HepG2 (cell line): ENCODE data around the gene PARS2. TPM values are rescaled to one million over a fixed set of nuclear protein-coding genes. Genes with fewer than 3 reads are reported as not detected.

ENCODE experiments used
- ATAC-seq: fragments of 200-7000 bp; cut with Tn5 transposase; 3 replicates; pipeline ENCODE4 v1.9.1; 2020; ENCODE audit warnings: mild to moderate bottlenecking, moderate library complexity
- BruUV-seq: library from RNA; stranded (reverse); fragments of 400-500 nt; replicated peaks from 2 replicates; lab custom pipeline; 2021; lab: Mats Ljungman, UMichigan
- CTCF ChIA-PET: fragments of 300-600 bp; formaldehyde crosslinking; extraction: SDS; loops from one replicate; lab custom pipeline; 2021; ENCODE audit warnings: low total read pairs, inconsistent platforms, low intra/inter-chr PET ratio; lab: Yijun Ruan, JAX
- POLR2A ChIA-PET: fragments of 350-600 bp; sonication (Branson Sonifier 250); formaldehyde crosslinking; loops from one replicate; lab custom pipeline; 2020; ENCODE audit warnings: antibody characterized with exemption, inconsistent platforms; lab: Yijun Ruan, JAX
- DNase-seq: peaks from one replicate; pipeline ENCODE4 v3.0.0-alpha.2; 2015; ENCODE audit warnings: low spot score
- FAIRE-seq: peaks from 3 replicates; lab custom pipeline; 2011; peaks lifted over from hg19 to GRCh38; lab: Jason Lieb, UNC
- H2AFZ ChIP-seq: one replicate; pipeline ENCODE4 v1.6.1; 2011; ENCODE audit warnings: low read length, inconsistent platforms
- H3K27ac ChIP-seq: fragments of 300-600 bp; 3 replicates; pipeline ENCODE4 v1.8.0; 2011; ENCODE audit warnings: mixed run types, mild to moderate bottlenecking, mixed read lengths, low read length, inconsistent platforms; ENCODE audit not compliant: insufficient read depth; ENCODE audit errors: extremely low read length
- H3K27me3 ChIP-seq, 2 experiments: fragments of 200-600 bp in 1 of 2; 2 replicates in 1 of 2; 3 replicates in 1 of 2; pipeline versions ENCODE4 v1.6.0 to v1.8.0; 2011; ENCODE audit warnings: low read length in 2 of 2, mild to moderate bottlenecking in 2 of 2, moderate library complexity in 2 of 2, inconsistent platforms in 1 of 2; ENCODE audit not compliant: insufficient read depth in 2 of 2, control insufficient read depth in 1 of 2
- H3K36me3 ChIP-seq, 2 experiments: fragments of 200-600 bp in 1 of 2; replicated peaks in 1 of 2; 2 replicates in 1 of 2; 3 replicates in 1 of 2; pipeline versions ENCODE4 v1.5.1 to v1.8.0; 2011; ENCODE audit warnings: low read length in 2 of 2, inconsistent platforms in 1 of 2; ENCODE audit not compliant: insufficient read depth in 2 of 2, control insufficient read depth in 1 of 2
- H3K4me1 ChIP-seq: 2 replicates; pipeline ENCODE4 v1.5.1; 2012; ENCODE audit warnings: low read length, inconsistent platforms; ENCODE audit not compliant: insufficient read depth
- H3K4me2 ChIP-seq: 2 replicates; pipeline ENCODE4 v1.6.0; 2011; ENCODE audit warnings: low read depth, low read length, inconsistent platforms
- H3K4me3 ChIP-seq, 3 experiments: fragments of 200-600 bp in 1 of 3; sonication (generic), shearing (Covaris generic) in 1 of 3; replicated peaks in 1 of 3; 2 replicates each; pipeline ENCODE4 v1.5.1; 2011 to 2016; ENCODE audit warnings: low read length in 3 of 3, inconsistent platforms in 2 of 3, low read depth in 2 of 3, mild to moderate bottlenecking in 2 of 3, control low read depth in 1 of 3, mixed read lengths in 1 of 3; ENCODE audit not compliant: insufficient read depth in 1 of 3
- H3K79me2 ChIP-seq: one replicate; pipeline ENCODE4 v1.6.1; 2011; ENCODE audit warnings: low read length, inconsistent platforms; ENCODE audit not compliant: insufficient read depth
- H3K9ac ChIP-seq: 2 replicates; pipeline ENCODE4 v1.6.0; 2011; ENCODE audit warnings: mild to moderate bottlenecking, low read depth, low read length, inconsistent platforms; ENCODE audit not compliant: insufficient read depth
- H3K9me3 ChIP-seq: 2 replicates; pipeline ENCODE4 v1.5.1; 2012; ENCODE audit warnings: mild to moderate bottlenecking, low read length
- H4K20me1 ChIP-seq: 2 replicates; pipeline ENCODE4 v1.6.0; 2011; ENCODE audit warnings: inconsistent platforms, mild to moderate bottlenecking, low read length, moderate library complexity; ENCODE audit not compliant: insufficient read depth
- FOXK2 ChIP-seq: fragments of 450-650 bp; IDR thresholded peaks from 2 replicates; pipeline ENCODE4 v1.6.1; 2016
- MIXL1 ChIP-seq: IDR thresholded peaks from 2 replicates; pipeline ENCODE4 v1.6.1; 2016
- NONO ChIP-seq, 2 experiments: fragments of 450-650 bp in 1 of 2; sonication (generic) in 1 of 2; formaldehyde crosslinking in 1 of 2; IDR thresholded peaks in 1 of 2; conservative IDR thresholded peaks in 1 of 2; 2 replicates each; pipeline versions ENCODE4 v1.6.1 to v1.8.0; 2017 to 2022; ENCODE audit warnings: mild to moderate bottlenecking in 1 of 2, missing genetic modification reagents in 1 of 2, moderate library complexity in 1 of 2
- SP1 ChIP-seq, 2 experiments: fragments of 450-650 bp in 1 of 2; sonication (generic) in 1 of 2; formaldehyde crosslinking in 1 of 2; IDR thresholded peaks; 2 replicates each; pipeline versions ENCODE4 v1.4.0 to v1.6.1; 2016 to 2020; ENCODE audit warnings: missing genetic modification reagents in 1 of 2
- SSRP1 ChIP-seq: IDR thresholded peaks from 2 replicates; pipeline ENCODE4 v1.6.1; 2016; ENCODE audit warnings: control low read depth
- TGIF2 ChIP-seq: IDR thresholded peaks from 2 replicates; pipeline ENCODE4 v1.6.1; 2016; ENCODE audit warnings: control low read depth, missing compliant biosample characterization
- XBP1 ChIP-seq: sonication (generic); formaldehyde crosslinking; IDR thresholded peaks from 2 replicates; pipeline ENCODE4 v1.5.0; 2020; ENCODE audit warnings: missing genetic modification reagents
- ZNF224 ChIP-seq: sonication (generic); formaldehyde crosslinking; IDR thresholded peaks from 2 replicates; pipeline ENCODE4 v1.5.0; 2020; ENCODE audit warnings: mild to moderate bottlenecking, missing genetic modification reagents
- ZNF616 ChIP-seq: sonication (generic); formaldehyde crosslinking; IDR thresholded peaks from 2 replicates; pipeline ENCODE4 v1.5.0; 2020; ENCODE audit warnings: low read depth, mild to moderate bottlenecking, missing genetic modification reagents
- ZNF883 ChIP-seq: sonication (generic); formaldehyde crosslinking; IDR thresholded peaks from 2 replicates; pipeline ENCODE4 v1.5.1; 2020; ENCODE audit warnings: mild to moderate bottlenecking, missing genetic modification reagents; ENCODE audit errors: not compliant biosample characterization
- ZZZ3 ChIP-seq: sonication (generic); formaldehyde crosslinking; IDR thresholded peaks from 2 replicates; pipeline ENCODE4 v1.4.0; 2020; ENCODE audit warnings: missing genetic modification reagents, mild to moderate bottlenecking, borderline replicate concordance
- WGBS: methylation state at CpG from one replicate; pipeline ENCODE4 v1.1.6; 2017; ENCODE audit warnings: low lambda C conversion rate; 5-methylcytosine and 5-hydroxymethylcytosine counted together
- in situ Hi-C: cut with HindIII; loops from 2 replicates; pipeline ENCODE4 v1.10.0; 2017; ENCODE audit warnings: low pct_unique_long_range_greater_than_20kb; ENCODE audit not compliant: extremely low pct_ligation_motif_present
- intact Hi-C: fragments of 100-400 bp; cut with micrococcal nuclease; formaldehyde crosslinking; loops from one replicate; pipeline ENCODE4 v1.10.0; 2022; ENCODE audit not compliant: unreplicated experiment
- polyA plus RNA-seq, 8 experiments: library from polyadenylated mRNA; depleted of rRNA in 3 of 8; stranded (reverse) in 7 of 8; unstranded in 1 of 8; fragments of >200 nt; fragmentation: Illumina TruSeq in 4 of 8; extraction: Trizol in 4 of 8; gene quantifications; 2 replicates each; pipeline versions ENCODE4 v1.2.1 to v1.2.3, GENCODE V29; 2011 to 2016; ENCODE audit warnings: low read depth in 4 of 8, missing spikeins in 1 of 8, mixed read lengths in 1 of 8; ENCODE audit not compliant: insufficient read depth in 1 of 8
- total RNA-seq, 5 experiments: library from RNA; depleted of rRNA; stranded (reverse); fragments of >200 nt; fragmentation: Illumina TruSeq; extraction: Trizol; gene quantifications; 2 replicates each; pipeline ENCODE4 v1.2.3, GENCODE V29; 2016; ENCODE audit warnings: low read depth in 1 of 5
- TF ChIP-seq, protein P1 (sequence below): sonication (generic); formaldehyde crosslinking; IDR thresholded peaks from 2 replicates; pipeline ENCODE4 v1.4.0; 2020; ENCODE audit warnings: missing genetic modification reagents
- TF ChIP-seq, protein P2 (sequence below): sonication (generic); formaldehyde crosslinking; IDR thresholded peaks from 2 replicates; pipeline ENCODE4 v1.4.0; 2020; ENCODE audit warnings: mild to moderate bottlenecking, missing genetic modification reagents, borderline replicate concordance

PARS2 gene
- total and polyA plus RNA-seq, 2 of the 13 experiments (the other 11 are each of a cell fraction or from before 2014, with no cell fraction given) = 2.4 to 4.6 TPM

DNA sequence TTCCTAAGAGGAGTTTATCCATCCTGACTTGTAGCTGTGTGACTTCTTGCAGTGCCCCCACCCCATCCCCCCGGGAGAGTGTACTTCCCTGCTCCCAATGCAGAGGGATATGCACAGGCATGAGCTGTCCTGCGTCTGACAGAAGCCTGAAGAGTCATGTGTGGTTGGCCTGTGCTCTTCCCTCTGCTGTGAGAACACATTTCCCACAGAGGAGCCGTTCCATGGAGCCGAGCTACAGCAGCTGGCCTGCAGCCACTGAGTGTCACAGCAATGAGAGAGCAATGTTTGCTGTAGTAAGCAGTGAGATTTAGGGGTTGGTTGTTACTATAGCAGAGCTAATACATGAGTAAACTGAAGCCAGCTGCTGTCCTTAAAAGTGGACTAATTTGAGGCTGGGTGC, 22.0 kb downstream of the PARS2 start:
- Histone ChIP-seq H3K79me2 (no peaks in the 10 kb centered on the region), H3K36me3 (peaks cover 30 to 50% of the 10 kb centered on the region in 2 experiments)
- no peak for TF ChIP-seq TGIF2 (CRISPR knock-in tag)
- TF ChIP-seq ZNF883 = no peak
- TF ChIP-seq, protein P1, sequence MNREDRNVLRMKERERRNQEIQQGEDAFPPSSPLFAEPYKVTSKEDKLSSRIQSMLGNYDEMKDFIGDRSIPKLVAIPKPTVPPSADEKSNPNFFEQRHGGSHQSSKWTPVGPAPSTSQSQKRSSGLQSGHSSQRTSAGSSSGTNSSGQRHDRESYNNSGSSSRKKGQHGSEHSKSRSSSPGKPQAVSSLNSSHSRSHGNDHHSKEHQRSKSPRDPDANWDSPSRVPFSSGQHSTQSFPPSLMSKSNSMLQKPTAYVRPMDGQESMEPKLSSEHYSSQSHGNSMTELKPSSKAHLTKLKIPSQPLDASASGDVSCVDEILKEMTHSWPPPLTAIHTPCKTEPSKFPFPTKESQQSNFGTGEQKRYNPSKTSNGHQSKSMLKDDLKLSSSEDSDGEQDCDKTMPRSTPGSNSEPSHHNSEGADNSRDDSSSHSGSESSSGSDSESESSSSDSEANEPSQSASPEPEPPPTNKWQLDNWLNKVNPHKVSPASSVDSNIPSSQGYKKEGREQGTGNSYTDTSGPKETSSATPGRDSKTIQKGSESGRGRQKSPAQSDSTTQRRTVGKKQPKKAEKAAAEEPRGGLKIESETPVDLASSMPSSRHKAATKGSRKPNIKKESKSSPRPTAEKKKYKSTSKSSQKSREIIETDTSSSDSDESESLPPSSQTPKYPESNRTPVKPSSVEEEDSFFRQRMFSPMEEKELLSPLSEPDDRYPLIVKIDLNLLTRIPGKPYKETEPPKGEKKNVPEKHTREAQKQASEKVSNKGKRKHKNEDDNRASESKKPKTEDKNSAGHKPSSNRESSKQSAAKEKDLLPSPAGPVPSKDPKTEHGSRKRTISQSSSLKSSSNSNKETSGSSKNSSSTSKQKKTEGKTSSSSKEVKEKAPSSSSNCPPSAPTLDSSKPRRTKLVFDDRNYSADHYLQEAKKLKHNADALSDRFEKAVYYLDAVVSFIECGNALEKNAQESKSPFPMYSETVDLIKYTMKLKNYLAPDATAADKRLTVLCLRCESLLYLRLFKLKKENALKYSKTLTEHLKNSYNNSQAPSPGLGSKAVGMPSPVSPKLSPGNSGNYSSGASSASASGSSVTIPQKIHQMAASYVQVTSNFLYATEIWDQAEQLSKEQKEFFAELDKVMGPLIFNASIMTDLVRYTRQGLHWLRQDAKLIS = no peak
- no peak for TF ChIP-seq ZNF616 (CRISPR knock-in tag)
- TF ChIP-seq, protein P2, sequence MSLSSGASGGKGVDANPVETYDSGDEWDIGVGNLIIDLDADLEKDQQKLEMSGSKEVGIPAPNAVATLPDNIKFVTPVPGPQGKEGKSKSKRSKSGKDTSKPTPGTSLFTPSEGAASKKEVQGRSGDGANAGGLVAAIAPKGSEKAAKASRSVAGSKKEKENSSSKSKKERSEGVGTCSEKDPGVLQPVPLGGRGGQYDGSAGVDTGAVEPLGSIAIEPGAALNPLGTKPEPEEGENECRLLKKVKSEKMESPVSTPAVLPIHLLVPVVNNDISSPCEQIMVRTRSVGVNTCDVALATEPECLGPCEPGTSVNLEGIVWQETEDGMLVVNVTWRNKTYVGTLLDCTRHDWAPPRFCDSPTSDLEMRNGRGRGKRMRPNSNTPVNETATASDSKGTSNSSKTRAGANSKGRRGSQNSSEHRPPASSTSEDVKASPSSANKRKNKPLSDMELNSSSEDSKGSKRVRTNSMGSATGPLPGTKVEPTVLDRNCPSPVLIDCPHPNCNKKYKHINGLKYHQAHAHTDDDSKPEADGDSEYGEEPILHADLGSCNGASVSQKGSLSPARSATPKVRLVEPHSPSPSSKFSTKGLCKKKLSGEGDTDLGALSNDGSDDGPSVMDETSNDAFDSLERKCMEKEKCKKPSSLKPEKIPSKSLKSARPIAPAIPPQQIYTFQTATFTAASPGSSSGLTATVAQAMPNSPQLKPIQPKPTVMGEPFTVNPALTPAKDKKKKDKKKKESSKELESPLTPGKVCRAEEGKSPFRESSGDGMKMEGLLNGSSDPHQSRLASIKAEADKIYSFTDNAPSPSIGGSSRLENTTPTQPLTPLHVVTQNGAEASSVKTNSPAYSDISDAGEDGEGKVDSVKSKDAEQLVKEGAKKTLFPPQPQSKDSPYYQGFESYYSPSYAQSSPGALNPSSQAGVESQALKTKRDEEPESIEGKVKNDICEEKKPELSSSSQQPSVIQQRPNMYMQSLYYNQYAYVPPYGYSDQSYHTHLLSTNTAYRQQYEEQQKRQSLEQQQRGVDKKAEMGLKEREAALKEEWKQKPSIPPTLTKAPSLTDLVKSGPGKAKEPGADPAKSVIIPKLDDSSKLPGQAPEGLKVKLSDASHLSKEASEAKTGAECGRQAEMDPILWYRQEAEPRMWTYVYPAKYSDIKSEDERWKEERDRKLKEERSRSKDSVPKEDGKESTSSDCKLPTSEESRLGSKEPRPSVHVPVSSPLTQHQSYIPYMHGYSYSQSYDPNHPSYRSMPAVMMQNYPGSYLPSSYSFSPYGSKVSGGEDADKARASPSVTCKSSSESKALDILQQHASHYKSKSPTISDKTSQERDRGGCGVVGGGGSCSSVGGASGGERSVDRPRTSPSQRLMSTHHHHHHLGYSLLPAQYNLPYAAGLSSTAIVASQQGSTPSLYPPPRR = no peak
- no peak for TF ChIP-seq MIXL1 (CRISPR knock-in tag)
- no peak for TF ChIP-seq SP1 (IDR thresholded peaks at IDR 0.05)
- TF ChIP-seq SP1 (CRISPR knock-in tag; IDR thresholded peaks at IDR 0.05) = no peak
- no peak for TF ChIP-seq SSRP1 (CRISPR knock-in tag)
- TF ChIP-seq NONO (IDR thresholded peaks at IDR 0.05) = no peak
- no peak for TF ChIP-seq NONO (CRISPR knock-in tag; conservative IDR thresholded peaks at IDR 0.05)
- TF ChIP-seq XBP1 (CRISPR knock-in tag) = no peak
- TF ChIP-seq ZNF224 (CRISPR knock-in tag) = no peak
- no peak for TF ChIP-seq ZZZ3
- TF ChIP-seq FOXK2 = no peak

More for the DNA sequence above, 22.0 kb downstream of the PARS2 start:
- FAIRE-seq = no peak
- H3K4me3 ChIP-seq = no peak overlapping the region
- no peak overlapping the region for H3K9ac ChIP-seq
- intact Hi-C loops (no loop called here), in situ Hi-C loops (no loop called here)
- H2AFZ ChIP-seq = no peak overlapping the region
- no peak overlapping the region for H3K27ac ChIP-seq
- POLR2A ChIA-PET = no interaction called here
- no peaks in the 10 kb centered on the region for H3K9me3 ChIP-seq
- H3K27me3 ChIP-seq = no peaks in the 10 kb centered on the region
- WGBS = 93% methylated on average over 4 of the region's 4 CpGs
- CTCF ChIA-PET = no interaction called here
- BruUV-seq = TSS peak; percentile 33
- no peaks in the 10 kb centered on the region for H3K4me1 ChIP-seq
- no peak overlapping the region for H3K4me2 ChIP-seq
- no peak for DNase-seq
- no peak for ATAC-seq
- peaks cover 2% of the 10 kb centered on the region; the same call in 1 of the 2 replicates for H4K20me1 ChIP-seq
